GM21737 (cell line): ENCODE measurements around the gene DSCAML1.

Source experiments
- ATAC-seq: cut with Tn5 transposase; IDR thresholded peaks from one replicate; pipeline ENCODE4 v1.9.1; 2021; ENCODE audit warnings: mild to moderate bottlenecking, moderate library complexity; ENCODE audit not compliant: unreplicated experiment

The DSCAML1 gene

DNA sequence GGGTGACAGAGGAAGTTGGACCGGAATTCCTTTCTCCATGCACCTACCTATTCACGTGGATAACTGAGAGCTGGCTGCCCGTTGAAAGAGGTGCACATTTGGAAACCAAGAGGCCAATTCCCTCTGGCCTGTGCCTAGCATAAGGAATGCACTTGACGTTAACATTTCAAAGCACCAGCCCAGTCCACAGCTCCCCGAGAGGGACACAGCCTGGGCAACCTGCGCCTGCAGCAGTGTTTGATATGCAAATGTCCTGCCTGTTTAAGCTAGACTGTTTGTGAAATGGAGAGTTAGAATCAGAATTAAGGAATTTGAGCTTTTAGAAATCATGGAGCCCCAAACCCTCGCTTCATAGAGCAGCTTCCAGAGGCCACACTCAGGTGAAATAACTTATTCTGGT is 126.1 kb downstream of the DSCAML1 start:
- no peak for ATAC-seq

DNA sequence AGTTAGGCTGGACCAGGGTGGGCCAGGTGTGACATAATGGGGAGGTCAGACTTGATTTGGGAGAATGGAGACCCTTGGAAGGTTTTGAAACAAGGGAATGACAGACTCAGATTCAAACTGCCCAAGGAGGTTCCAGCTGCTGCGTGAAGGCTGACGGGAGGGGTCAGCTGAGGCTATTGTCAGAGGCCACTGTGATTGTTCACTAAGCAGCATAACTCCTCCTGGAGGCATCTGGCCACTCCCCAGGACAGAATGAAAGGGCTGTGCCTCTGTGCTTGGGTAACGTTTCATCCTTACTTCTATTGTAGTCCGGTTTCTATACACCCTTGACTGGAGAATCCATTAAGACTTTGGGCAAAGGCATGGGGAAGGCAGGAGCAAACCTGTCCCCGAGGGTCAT is 126.6 kb downstream of the DSCAML1 start:
- no peak for ATAC-seq

DNA sequence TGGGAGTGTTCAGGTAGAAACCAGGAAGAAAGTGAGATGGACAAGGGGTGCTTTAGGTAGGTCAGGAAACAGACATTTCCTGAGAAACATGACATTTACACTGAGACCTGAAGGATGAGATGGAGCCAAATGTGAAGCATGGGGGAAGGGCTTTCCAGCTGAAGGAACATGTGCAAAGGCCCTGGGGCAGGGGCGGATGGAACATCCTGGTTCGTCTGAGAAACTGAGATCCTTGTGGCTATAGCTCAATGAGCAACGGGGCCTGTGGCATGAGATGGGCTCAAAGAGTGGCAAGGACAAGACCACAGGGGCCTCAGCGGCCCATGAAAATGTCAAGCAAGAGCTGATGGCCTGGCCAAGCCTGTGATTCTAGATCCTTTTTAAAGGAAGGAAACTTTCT is 127.4 kb downstream of the DSCAML1 start:
- no peak for ATAC-seq

DNA sequence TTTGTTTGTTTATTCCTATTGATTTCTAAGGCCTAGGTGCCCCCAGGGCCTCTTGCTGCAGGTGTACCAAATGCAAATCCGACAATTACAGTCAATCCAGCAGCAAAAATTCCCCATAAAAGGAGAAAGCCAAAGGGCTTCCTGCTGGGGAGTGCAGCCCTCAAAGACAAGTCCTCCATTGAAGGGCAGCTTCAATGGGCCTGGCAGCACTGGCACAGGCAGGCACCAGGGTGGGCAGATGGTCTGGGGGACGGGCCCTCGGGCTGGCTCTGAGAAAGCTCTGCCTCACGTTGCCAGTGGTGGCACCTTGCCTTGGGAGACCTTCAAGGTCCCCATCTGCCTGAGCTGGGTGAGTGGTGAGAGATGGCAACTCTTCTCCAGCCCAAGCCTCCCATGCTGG is 128.0 kb downstream of the DSCAML1 start:
- ATAC-seq = no peak

DNA sequence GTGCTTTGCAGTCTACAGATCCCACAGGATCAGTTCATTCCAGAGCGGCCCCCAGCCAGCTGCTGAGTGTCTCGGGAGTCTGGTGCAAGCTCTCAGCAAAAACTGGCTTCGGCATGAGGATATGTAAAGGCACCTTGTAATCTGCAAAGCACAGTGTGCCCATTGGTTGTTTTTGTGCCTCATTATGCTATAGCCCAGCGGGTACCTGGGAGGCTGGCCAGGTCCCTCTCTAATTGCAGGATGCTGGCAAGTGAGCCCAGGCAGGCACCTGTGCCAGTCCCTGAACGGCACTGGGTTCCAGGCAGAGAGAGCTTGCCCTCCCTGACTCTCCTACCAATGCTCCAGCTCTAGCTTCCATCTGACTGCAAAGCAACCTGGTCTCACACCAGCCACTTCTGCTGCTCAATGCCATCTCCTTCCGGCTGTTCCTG is 128.7 kb downstream of the DSCAML1 start:
- no peak for ATAC-seq

DNA sequence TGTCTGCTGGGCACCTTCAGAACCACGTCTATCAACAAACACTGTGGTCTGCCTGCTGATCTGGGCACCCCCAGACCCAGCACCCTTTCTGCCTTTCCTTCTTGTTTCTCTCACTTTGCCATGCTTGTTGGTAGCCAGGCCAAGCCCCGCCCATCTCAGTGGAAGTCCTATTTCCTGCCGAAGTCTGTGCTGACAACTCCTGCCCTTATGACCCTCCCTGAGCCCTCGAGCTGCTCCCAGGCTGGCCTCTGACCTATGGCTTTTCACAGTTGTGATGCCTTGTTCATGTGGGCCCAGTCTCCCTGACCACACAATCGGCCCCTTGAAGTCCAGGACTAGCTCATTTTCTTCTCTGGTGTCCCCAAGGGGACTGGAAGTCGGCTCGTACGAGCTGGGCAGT is 132.1 kb downstream of the DSCAML1 start:
- ATAC-seq = no peak

DNA sequence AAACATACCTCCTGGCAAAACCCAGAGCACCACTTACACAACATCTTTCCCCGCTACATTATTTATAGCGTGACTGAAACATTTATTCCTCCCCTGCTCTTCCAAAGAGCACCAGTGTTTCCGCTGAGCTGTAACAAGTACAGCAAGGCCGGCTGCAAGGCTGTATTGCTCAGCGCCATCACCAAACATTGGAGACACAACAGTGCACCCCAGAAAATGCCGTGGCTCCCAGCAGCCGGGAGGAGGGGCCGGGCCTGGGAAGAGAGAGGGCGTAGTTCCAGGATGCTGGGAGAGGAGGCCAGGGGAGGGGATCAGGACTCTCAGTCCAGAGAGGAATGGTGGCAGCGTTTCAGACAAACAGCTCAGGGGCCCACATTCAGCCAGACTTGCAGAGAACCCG is 133.2 kb downstream of the DSCAML1 start:
- no peak for ATAC-seq

DNA sequence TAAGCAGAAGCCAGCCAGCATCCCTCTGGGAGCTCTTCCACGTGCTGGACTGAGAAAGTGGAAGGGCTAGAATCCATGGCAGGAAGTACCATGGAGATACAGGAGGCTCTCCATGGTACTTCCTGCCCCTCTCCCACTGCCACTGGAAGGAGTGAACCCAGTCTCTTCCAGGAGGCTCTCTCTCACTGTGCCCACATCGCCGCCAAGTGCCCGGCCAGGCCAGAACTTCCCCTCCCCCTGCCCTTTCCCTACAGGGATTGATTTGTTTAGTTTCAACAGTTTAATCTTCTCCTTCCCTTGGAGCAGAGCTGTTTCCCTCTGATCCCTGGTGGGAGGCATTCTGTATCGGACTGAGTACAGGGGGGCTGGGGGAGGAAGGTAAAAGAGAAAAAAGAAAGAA is 133.6 kb downstream of the DSCAML1 start:
- no peak for ATAC-seq

DNA sequence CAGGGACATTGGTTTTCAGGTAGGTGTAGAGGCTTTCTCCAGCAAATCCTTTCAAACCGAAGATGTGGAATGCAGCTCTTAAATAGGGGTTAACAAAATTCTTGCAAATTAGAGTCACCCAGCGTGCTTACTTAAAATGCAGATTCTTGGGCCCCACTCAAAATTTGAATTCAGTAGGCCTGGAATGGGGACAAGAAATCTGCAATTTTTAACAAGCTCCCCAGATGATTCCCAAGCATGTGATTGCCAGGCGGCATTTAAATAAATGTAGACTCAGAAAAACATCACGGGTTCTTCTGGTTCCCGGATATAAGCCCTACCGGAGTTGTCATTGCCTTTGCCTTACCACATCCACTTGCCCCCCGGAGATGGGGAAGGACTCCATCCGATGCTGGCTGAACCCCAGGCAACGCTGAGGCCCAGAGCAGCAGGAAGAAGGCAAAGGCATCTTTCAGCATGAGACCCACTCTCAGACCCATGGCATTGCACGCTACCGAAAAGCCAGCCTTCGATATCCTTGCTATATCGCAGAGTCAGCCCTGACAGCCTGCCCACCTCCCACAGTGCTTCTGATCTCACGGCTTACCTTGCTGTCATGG is 134.2 kb downstream of the DSCAML1 start:
- ATAC-seq = no peak

DNA sequence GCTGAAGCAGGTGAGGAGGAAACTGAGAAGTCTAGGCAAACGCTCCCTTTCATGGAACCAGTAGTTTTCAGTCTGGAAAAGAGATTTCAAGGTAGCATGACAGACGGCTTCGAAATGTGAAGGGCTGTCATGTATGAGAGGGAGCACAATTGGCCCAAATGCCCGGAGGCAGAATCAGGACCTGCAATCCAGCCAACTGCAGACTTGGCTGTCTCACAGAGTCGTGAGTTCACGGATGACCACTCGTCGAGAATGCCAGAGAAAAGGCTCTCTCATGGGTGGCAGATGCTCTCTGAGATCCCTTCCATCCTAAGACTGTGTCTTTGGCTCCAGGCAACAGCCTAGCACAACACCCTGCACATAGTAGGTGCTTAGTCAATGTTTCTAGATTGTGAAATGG is 134.8 kb downstream of the DSCAML1 start:
- no peak for ATAC-seq

DNA sequence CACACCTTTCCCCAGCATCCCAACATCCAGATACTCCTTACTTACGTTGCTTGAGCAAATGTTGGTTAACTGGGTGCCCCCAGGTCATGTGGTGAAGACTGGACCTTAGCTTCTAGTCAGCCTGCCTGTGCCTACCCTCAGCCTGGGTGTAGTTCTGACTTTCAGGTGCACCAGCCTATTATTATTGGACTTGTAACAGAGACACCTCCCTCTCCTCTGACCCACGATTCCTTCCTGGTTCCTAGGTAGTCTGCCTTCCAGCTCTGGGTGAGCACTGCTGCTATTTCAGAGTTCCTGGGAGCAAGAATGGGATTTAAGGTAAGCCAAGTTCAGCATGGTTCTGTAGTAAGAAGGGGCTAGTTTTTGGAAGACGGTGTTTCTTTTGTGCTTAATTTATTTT is 138.2 kb downstream of the DSCAML1 start:
- ATAC-seq = no peak

DNA sequence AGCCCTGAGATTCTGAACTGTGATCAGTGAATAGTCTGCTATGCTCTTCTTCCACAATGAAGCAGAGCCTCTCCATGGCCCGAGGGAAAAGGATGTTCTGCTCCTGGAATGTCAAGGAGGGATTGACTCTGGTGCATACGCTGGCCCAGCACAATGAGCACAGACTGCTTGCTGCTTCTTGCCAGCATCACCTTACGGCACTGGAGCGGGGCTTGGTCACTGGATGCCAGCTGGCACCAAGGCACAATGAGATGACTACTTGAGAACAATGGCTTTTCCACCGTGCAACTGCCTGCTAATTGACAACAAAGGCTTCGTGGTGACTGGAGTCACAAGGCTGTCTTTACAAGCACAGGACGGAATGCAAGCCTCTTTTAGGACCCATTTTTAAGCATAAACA is 139.2 kb downstream of the DSCAML1 start:
- no peak for ATAC-seq

DNA sequence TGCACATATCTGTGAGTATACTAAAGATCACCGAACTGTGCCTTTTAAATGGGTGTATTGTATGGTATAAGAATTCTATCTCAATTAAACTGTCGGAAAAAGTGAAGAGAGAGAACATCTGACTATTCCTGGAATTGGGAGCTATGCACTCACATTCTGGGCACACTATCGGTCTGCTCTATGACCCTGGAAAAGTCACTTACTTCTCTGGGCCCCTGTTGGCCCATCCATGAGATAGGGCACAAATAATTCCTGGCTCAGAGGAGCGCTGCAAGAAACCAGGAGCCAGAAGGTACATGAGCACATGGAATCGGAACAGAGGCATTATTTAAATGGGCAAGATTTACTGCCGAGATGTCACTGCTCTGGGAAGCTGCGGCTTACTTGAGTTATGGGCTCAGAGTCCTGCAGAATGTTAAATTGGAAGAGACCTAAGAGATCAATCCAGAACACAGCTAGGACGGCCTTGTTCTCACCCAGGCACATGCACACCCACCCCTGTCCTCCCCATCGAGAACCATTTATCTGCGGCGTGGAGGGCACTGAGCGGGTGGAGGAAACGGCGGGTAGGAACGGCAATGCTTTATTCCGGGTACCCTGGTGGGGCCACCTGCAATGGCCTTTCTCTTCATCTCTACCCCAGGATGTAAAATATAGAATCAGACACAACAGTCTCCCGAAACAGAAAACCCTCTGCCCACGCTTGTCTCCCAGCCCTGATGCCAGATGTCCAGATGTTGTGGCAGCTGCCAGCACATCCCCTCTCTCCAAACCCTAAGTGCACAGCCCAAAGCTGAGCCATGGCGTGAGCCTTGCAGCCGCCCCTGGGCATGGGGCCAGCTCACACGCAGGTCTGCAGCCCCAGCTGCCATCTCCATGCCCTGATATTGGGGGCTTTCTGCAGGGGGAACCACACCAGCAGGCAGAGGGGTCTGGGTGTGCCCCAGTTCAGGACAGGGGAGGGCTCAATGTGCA is 142.4 kb downstream of the DSCAML1 start:
- ATAC-seq = no peak

DNA sequence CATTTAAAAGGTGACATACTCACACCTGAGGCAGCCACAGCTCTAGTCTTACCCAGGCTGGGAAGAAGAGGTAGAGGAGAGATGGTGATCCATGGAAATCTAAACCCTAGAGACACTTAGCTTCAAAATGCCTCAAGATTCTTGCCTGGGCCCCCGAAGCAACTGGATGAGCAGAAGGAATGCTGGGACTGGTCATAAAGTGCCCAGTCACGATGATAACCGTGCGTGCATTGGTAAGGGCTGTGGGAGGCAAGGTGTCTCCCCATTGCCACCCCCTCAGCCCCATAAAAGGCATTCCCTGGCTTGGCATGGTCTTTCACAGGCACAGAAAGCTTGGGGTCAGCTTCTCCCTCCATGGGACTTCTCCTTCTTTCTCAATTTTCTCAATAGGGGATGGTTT is 144.5 kb downstream of the DSCAML1 start:
- no peak for ATAC-seq

DNA sequence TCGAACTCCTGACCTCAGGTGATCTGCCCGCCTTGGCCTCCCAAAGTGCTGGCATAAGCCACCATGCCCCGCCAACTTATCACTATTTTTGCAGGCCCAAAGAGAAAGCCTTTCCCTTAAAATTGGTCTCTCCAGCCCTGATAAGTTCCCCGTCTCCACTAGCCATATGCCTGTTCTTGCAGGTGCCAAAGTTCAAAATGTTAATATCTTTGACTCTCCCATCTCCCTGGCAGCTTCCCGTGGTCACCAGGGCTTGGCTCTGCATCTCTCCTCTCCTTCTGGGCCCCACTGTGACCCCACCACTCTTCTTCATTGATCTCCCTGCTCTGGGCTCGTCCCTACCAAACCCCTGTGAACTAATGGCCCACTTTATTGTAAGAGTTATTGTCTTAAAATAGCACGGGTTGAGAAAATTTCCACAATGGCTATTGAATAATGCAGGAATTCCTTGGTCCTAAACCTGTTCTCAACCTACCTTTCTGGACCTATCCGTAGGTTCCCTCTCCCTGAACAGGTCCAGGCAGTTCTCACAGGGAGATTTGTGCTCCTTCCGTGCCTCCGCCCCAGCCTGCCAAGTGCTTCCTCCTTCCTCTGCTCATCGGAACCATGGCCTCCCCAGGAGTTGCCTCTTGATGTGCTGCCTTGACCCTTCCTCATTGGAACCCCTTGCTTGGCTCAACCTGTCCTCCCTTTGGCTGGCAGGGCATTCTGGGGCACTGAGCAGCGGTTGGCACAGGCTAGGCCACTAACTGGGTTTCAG is 147.5 kb downstream of the DSCAML1 start:
- no peak for ATAC-seq

DNA sequence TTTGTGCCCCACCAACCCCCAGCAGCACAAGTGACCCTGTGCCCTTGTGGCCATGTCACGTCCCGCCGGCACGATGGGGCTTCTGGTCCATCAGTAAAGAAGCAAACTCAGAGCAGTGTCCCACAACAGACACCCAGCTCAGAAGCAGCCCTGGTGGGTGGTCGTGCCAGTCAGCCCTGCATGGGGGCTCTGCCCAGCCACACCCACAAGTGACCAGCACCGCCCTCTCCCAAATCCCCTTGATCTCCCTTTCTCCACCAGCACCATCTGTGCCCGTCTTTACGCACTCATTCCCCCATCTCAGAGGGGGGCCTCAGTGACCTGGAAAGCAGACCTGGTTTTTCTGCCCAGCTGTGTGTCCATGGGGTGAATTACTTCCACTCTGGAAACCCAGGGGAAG is 149.1 kb downstream of the DSCAML1 start:
- no peak for ATAC-seq

DNA sequence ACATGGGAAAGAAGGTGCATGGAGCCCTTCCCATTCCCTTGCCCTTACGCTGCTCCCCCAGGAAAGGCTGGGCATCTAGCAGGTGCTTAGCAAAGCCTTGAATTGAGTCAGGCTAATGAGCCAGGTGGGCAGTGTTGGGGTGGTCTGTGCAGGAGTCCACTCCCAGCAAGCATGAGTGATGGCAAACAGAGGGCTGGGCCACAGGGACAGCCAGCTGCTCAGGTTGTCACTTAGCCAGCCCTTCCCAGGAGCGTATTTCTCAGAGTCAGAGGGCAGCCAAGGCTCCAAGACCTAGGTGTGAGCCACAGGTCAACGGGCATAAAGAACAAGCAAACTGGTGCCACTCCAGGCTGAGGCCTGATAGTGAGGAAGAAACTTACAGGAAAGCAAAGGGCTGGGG is 149.8 kb downstream of the DSCAML1 start:
- ATAC-seq = no peak

DNA sequence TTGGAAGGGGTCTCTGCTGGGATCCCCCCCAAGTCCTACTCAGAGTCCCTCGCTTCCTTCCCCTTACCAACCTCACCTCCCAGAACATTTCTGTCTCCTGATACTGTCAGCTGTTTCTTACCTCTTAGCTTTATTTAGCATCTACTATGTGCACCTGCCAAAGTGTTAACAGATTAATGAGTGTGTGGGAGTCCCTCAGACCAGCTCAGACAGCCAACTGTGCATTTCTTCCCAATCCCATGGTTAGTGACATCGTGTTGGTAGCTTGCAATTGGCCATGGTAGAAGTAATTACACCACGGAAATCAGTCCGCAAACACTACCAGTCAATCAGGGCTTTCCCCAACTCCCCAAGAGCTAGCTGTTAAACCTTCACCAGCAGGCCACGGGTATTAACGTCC is 150.6 kb downstream of the DSCAML1 start:
- no peak for ATAC-seq

DNA sequence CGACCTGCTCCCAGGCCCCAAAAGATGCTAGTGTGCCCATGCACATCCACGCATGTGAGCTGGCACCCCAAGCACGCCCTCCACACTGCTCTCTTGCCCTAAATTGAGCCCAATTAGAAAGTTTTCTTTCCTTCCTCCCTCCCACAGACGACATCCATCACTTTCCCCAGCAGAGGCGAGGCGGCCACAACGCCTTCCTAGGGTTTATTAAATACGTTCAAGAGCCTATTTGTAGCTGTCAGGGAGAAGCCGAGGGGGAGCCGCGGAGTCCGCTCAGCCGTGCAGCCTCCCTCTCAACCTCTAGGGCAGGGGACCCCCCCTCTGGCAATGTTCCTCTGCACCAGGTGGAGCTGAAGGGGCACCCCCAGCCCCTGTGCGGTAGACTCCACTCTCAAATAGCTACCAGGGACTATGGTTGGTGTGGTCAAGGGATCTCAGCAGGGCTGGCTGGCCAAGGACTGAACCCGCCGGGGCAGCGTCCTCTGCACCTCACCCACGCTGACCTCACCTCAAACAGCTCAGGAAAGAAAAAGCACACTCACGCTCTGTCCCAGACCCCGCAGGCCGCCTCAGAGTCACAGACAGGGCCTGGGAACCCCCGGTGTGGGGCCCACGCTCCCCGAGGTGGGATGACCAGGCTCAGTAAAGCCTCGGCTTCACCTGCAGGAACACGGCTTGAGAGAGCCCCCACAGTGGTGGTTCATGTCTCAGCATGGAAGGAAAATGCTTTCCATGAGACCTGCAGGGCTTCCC is 152.4 kb downstream of the DSCAML1 start:
- no peak for ATAC-seq

DNA sequence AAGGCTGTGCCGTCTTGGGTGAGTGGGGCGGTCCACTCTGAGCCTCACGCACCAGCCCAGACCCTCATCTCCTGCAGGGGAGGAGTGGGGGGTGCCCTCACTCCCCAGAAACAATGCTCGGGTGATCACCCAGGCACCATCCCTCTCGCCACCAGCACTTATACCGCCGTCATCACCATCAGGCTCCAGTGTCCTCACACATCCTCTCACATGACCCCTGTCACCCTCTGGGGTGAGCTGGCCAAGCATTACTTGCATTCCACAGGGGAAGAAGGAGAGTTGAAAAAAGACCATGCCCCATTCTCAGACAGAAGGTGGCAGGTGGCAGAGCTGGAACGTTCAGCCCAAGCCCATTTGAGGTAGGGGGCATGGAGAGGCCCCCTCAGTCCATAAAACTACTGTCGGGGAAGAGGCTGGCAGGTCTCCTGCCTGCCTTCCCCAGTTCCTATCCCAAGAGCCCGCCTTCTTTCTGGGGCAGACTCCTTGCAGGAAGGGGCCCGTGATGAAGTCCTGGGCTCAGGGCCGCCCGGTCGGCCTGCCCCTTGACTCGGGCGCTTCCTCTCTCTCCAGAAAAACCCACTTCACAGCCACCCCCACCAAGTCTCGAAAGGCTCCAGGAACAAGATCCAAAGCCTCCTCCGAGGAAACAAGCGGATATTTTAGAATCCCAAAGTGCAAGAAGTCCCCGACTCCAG is 153.3 kb downstream of the DSCAML1 start:
- no peak for ATAC-seq
